Stomach (tissue), 4 donors: ENCODE data around the gene UST.

Experiments
- CTCF ChIP-seq, 7 experiments: fragments of 450-650 bp in 4 of 7; fragments of 200-600 bp in 3 of 7; sonication (generic) in 3 of 7; IDR thresholded peaks; one replicate each; pipeline ENCODE4 v1.5.1; 2016 to 2019; ENCODE audit warnings: antibody characterized with exemption in 7 of 7, control low read depth in 2 of 7, mild to moderate bottlenecking in 1 of 7
- EP300 ChIP-seq: sonication (generic); formaldehyde crosslinking; IDR thresholded peaks from one replicate; pipeline ENCODE4 v1.6.1; 2017; ENCODE audit warnings: antibody characterized with exemption
- POLR2A ChIP-seq, 4 donors: fragments of 450-650 bp; IDR thresholded peaks; one replicate each; pipeline ENCODE4 v1.6.1; 2016; ENCODE audit warnings: antibody characterized with exemption in 4 of 4, control low read depth in 2 of 4, mild to moderate bottlenecking in 1 of 4, moderate library complexity in 1 of 4
- POLR2AphosphoS5 ChIP-seq, 3 donors: sonication (generic); formaldehyde crosslinking; IDR thresholded peaks; one replicate each; pipeline ENCODE4 v1.6.1; 2016; ENCODE audit warnings: antibody characterized with exemption in 3 of 3

DNA sequence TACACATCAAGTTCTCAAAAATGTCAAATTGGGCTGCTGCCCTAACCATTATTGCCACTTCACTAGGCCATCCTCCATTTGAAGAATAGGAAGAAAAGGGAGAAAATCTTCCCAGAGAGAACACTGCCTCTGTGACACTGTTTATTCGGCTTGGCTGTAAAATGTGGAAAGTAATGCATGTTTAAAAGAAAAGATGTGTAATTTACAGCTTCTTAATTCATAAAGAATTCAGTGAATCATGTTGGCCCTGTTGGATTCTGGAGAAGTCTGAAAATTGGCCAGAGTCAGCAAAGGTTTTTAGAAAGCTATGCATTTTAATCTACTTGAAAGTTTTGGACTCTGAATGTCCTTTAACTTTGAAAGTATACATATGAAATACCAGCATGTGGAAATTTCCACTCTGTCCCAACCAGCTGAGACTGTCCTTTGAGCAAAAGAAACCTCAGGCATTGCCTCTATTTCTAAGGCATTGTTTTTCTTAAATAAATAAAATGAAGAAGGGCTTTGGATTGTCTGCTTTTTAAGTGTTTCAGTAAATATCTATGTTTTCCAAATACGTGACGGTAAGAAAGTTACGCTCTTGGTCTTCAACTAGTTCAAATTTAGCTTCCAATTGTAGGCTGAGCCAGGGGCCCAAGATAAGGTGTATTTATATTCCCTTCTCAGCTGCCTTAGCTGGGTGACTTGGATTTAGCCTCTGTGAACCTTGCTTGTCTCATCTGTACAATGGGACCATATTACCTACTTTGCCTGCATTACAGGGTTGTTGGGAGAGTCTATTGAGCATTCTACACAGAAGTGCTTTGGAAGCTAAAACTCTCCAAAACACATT, 222.2 kb downstream of the UST start:
- TF ChIP-seq CTCF (IDR thresholded peaks at IDR 0.05) (no peak), POLR2A (IDR thresholded peaks at IDR 0.05) (no peak), POLR2AphosphoS5 (IDR thresholded peaks at IDR 0.05) (no peak), EP300 (no peak)
